Stimulated activated CD4-positive, alpha-beta T cell treated with anti-CD3 and anti-CD28 coated beads, Interleukin-12 subunit alpha, Interleukin-12 subunit beta, amount 100 ng/mL, for 48 hours (primary cell): Measurements from ENCODE around the gene PDHB.
"Not testable (repeated sequence)": the region's sequence is repeated elsewhere in the genome, so short reads cannot be mapped to it uniquely, and the experiment has no call there.

ENCODE experiments used
- DNase-seq, 3 donors: peaks; one replicate each; pipeline ENCODE4 v3.0.0-alpha.2; 2020; ENCODE audit warnings: low read depth in 2 of 3, low spot score in 1 of 3

Gene PDHB

GRCh38 chr3:58440996-58441355, 7.3 kb upstream of the PDHB start:
- DNase-seq = not testable (repeated sequence)

- DNase-seq = not testable (repeated sequence)
Measured at GRCh38 chr3:58437276-58437675, 3.6 kb upstream of the PDHB start.

- no peak for DNase-seq
Measured at GRCh38 chr3:58434990-58435389, 1.4 kb upstream of the PDHB start.

- no peak for DNase-seq
Measured at GRCh38 chr3:58434511-58434910, 879 bp upstream of the PDHB start.

- no peak for DNase-seq
Measured at GRCh38 chr3:58434168-58434504, 504 bp upstream of the PDHB start.

- DNase-seq = no peak
Measured at GRCh38 chr3:58432905-58433304, 727 bp downstream of the PDHB start.

GRCh38 chr3:58429657-58430056, 4.0 kb downstream of the PDHB start:
- DNase-seq = no peak

GRCh38 chr3:58427661-58428361, 5.8 kb downstream of the PDHB start:
- DNase-seq = no peak

GRCh38 chr3:58425782-58426181, 7.8 kb downstream of the PDHB start:
- no peak for DNase-seq

GRCh38 chr3:58424613-58425012, 9.0 kb downstream of the PDHB start:
- no peak for DNase-seq

- DNase-seq = no peak
Measured at GRCh38 chr3:58422756-58423325, 10.8 kb downstream of the PDHB start.

GRCh38 chr3:58421004-58421403, 12.6 kb downstream of the PDHB start:
- no peak for DNase-seq

- DNase-seq = no peak
Measured at GRCh38 chr3:58419780-58420507, 13.7 kb downstream of the PDHB start.

GRCh38 chr3:58418227-58418626, 15.4 kb downstream of the PDHB start:
- DNase-seq = no peak

- no peak for DNase-seq
Measured at GRCh38 chr3:58417075-58417474, 16.6 kb downstream of the PDHB start.

- DNase-seq = no peak
Measured at GRCh38 chr3:58416191-58416590, 17.4 kb downstream of the PDHB start.

- DNase-seq = peak in 2 of 3 donors; percentile 4 to 65
Measured at GRCh38 chr3:58414538-58415197, 19.0 kb downstream of the PDHB start.

- no peak for DNase-seq
Measured at GRCh38 chr3:58411851-58412830, 21.5 kb downstream of the PDHB start.

GRCh38 chr3:58411036-58411435, 22.6 kb downstream of the PDHB start:
- DNase-seq = no peak

- no peak for DNase-seq
Measured at GRCh38 chr3:58409663-58410062, 24.0 kb downstream of the PDHB start.

- DNase-seq = no peak
Measured at GRCh38 chr3:58408906-58409305, 24.7 kb downstream of the PDHB start.
